Smooth muscle cell (in vitro differentiated cells): ENCODE data around the gene IRF4. TPM values are rescaled to one million over a fixed set of nuclear protein-coding genes. Genes with fewer than 3 reads are reported as not detected.

Source experiments
- polyA plus RNA-seq: library from polyadenylated mRNA; unstranded; fragments of >200 nt; fragmentation: Nextera tagmentation; extraction: Ambion mirVana; gene quantifications from 2 replicates; pipeline ENCODE4 v1.2.1, GENCODE V29; 2016
- total RNA-seq: library from RNA; depleted of rRNA; stranded (reverse); fragments of >200 nt; gene quantifications from 2 replicates; pipeline ENCODE4 v1.2.3, GENCODE V29; 2014

IRF4 gene
- total and polyA plus RNA-seq, 2 experiments from 2014 or later = 0.04 TPM; not detected in 1

Other genes starting within 250 kb of the IRF4 start
- 15.7 and 19.1 TPM in 2 replicates for gene DUSP22, start 99.3 kb upstream of the IRF4 start, total RNA-seq
- 16.3 and 17.2 TPM in 2 replicates for gene DUSP22, start 99.3 kb upstream of the IRF4 start, polyA plus RNA-seq